ENCODE data around the gene GMPPB. TPM values are rescaled to one million over a fixed set of nuclear protein-coding genes. Genes with fewer than 3 reads are reported as not detected.
"Not testable (repeated sequence)": the region's sequence is repeated elsewhere in the genome, so short reads cannot be mapped to it uniquely, and the experiment has no call there.

Gene GMPPB
- total RNA-seq, 1 donor from 2014 or later: 38.0 TPM

DNA sequence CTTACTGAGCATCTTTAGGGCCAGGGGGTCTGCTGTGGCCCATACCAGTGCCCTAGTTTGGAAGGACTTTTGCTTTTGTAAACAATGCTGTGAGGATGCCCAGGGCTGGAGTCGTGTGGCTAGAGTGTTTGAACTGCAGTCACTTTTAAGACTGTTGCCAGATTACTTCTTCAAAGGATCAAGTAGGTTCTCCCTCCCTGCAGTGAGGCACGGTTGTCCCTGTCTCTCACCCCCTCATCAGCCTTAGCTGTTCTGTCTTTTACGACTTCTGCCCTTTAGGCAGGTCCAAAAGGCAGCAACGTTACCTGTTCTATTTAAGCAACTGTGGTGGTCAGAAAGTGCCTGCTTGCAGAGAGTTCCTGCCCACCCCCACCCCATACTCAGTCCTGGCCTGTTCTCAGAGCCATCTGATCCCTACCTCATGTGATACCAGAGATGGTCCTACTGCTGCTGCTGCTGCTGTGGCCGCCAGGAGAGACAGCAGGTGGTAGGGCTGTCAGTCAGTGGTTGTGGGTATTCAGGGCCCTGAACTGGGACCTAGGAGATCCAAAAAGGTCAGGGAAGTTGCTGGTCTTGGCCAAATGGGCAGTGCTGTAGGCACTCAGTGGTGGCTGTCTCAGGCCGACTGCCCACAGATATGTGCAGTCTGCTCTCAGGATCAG is 29.2 kb downstream of the GMPPB start:
- ATAC-seq; DNase-seq (ENCODE audit: low spot score): not testable (repeated sequence)

GRCh38 chr3:49691481-49691880 is 32.3 kb downstream of the GMPPB start:
- not testable (repeated sequence) for DNase-seq (ENCODE audit: low spot score); ATAC-seq

- ATAC-seq; DNase-seq (ENCODE audit: low spot score): not testable (repeated sequence)
Observed at GRCh38 chr3:49690856-49691255, 32.9 kb downstream of the GMPPB start.

- DNase-seq (ENCODE audit: low spot score); ATAC-seq: not testable (repeated sequence)
Observed at GRCh38 chr3:49689908-49690624, 33.7 kb downstream of the GMPPB start.

DNA sequence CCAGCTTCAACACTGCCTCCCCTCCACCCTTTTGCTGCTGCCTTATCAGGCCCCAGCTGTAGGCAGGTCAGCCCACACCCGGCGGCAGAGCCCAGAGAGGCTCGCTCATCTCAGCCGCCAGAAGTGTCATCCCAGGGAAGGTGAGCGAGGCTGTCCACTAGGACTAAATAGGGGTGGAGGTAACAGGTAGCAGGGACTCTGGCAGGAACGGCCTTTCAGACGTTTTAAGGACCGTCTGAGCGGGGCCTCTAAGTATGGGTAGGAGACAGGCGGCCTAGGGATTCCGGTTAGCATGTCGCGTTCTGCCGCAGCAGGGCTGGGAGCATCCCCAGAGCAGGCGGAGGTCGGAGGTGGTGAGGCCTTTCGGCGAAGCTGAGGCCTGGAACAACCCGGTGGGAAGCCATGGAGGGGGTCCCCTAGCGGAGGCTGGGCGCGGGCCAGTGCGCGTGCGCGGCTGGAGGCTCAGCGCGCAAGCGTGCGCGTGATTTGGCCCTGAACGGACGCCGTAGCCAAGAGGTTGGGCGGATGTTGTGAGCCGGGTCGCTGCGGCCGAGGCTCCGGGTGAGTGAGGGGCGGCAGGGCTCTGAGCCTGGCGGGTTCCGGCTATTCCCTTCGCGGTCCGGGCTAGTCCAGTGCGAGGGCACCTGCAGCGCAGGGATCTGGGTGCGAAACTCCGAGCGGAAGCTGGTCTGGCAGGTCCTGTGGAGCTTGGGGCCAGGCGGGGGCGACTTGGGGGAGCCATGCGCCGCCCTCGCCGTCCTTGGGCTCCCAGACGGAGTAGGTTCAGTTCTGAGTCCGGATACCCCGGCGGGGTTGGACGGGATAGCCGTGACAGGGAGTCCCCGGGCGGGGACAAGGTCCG is 34.5 kb downstream of the GMPPB start, which contains the start of the genes MST1 and RNF123:
Gene MST1 (minus strand): TSS at position 429 of the 862 bp plus-strand sequence. CDS start 783 bp downstream, outside the sequence.
Gene RNF123 (plus strand): TSS at position 512 of the 862 bp plus-strand sequence. CDS start 1,609 bp downstream, outside the sequence.
- peak; percentile 91 for DNase-seq (ENCODE audit: low spot score)
- peak; percentile 67 for ATAC-seq

- DNase-seq (ENCODE audit: low spot score): peak; percentile 90
- peak; percentile 80 for ATAC-seq
Observed at GRCh38 chr3:49688338-49689045, 35.3 kb downstream of the GMPPB start.

DNA sequence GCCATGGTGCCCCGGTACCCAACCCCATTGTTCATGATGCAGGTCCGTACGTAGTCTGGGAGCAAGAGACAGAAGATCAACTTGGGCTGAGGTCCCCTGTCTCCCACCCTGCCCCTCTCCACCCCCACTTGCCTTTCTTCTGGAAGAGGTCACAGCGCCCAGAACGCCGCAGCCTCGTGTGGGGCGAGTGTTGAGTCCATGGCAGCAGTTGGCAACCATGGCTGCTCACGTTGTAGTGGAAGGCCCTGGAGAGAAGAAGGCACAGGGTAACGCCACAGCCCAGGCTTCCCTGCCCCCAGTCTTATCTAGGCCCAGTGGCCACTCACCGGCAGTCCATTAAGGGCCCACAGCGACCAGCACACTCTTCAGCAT is 36.3 kb downstream of the GMPPB start:
- DNase-seq (ENCODE audit: low spot score); ATAC-seq: not testable (repeated sequence)

DNA sequence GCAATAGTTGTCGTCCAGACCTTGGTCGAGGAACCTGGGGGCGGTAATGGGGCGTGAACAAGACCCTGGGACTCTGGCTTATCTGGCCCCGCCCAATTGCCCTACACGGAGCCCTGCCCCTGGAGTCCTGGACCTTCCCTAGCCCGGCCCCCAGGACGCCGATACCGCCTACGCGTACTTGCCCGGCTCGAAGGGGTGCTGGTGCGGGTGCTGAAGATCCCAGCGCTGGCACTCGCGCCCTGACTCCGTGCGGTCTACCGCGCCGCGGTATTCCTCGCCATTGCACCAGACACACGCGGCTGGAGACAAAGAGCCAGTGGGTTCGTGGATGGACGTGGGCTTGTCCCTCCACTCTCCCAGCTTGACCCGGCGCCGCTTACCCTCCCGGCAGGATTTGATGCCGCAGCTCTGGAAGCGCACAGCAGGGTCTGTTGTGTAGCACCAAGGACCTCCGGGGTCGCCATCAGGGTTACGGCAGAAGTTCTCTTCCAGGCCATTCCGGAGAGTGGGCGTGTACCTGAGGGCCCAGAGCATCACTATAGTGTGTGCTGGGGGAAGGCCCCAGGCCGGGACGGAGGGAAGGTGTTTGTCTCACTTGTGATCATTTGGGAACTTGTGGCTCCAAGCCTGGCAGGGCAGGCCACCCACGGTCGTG is 36.9 kb downstream of the GMPPB start:
- DNase-seq (ENCODE audit: low spot score): not testable (repeated sequence)
- peak; percentile 8 for ATAC-seq

DNA sequence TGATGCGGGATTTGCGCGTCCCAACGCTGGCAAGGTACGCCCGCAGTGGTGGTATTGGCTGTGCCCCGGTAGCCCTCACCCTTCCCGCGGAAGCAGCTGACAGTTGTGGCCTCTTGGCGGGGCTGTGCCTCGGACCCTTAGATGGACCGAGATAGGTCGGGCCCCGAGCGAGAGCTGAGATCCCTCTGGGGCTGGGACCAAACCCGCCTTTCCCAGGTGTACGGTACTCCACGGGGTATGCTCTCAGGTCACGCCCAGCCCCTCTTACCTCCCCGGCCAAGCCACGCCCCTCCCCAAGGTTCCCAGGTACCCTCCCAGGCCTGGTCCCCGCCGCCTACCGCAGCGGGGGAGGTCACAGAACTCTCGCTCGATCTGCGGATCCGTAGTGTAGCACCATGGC is 37.4 kb downstream of the GMPPB start:
- DNase-seq (ENCODE audit: low spot score) (peak; percentile 75), ATAC-seq (peak; percentile 4)

DNA sequence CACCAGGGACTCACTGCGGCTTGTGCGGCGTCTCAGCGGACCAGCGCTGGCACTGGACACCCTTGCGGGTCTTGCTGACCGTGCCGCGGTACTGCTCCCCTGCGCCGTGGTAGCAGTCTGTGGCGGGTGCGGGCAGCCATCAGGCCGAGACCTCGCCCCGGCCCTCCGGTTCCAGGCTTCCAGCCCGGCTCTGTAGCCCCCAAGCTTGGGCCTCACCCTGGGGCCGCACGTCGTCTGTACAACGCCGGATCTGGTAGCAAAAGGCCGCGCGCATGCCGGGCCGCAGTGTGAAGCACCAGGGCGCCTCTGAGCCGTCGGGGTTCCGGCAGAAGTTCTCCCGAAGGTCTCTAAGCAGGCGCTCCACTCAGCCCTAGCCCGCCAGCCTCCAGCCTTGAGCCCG is 37.9 kb downstream of the GMPPB start:
- ATAC-seq; DNase-seq (ENCODE audit: low spot score): not testable (repeated sequence)

- not testable (repeated sequence) for DNase-seq (ENCODE audit: low spot score); ATAC-seq
Observed at GRCh38 chr3:49685103-49685502, 38.6 kb downstream of the GMPPB start.

DNA sequence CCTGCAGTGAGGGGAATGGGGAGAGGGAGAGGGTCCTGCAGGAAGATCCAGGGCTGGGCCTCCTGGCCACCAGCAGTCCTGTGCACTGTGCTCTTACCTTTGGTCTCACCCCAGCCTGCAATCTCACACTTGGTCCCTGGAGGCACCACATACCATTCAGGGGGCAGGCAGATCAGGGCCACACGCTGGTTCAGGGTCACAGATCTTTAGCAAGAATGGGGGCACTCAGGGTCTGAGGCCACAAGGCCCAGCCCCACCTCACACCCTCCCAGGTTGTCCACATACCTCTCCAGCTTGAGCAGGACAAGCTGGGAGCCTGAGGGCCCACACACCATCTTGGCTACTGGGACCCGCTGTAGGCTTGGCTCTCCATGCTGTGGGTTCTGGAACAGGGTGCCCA is 39.3 kb downstream of the GMPPB start:
- not testable (repeated sequence) for ATAC-seq; DNase-seq (ENCODE audit: low spot score)

DNA sequence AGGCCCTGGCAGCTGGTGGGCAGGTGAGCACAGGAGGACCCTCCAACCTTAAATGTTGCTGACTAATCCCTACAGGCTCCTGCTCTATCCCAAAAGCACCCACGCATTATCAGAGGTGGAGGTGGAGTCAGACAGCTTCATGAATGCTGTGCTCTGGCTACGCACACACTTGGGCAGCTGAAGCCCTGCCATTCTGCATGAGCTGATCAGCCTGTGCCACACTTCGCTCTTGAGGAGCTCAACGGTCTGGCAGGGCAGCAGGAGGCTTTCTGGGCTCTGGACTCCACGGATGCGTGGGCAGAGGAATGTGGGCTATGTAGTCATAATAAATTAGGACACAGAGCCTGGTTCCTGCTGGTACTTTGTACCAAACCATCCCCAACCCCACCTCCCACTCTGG is 40.6 kb downstream of the GMPPB start:
- DNase-seq (ENCODE audit: low spot score) (no peak), ATAC-seq (no peak)

GRCh38 chr3:49681543-49681942 is 42.2 kb downstream of the GMPPB start:
- ATAC-seq (no peak), DNase-seq (ENCODE audit: low spot score) (no peak)

- ATAC-seq (no peak), DNase-seq (ENCODE audit: low spot score) (no peak)
Observed at GRCh38 chr3:49681232-49681522, 42.6 kb downstream of the GMPPB start.

DNA sequence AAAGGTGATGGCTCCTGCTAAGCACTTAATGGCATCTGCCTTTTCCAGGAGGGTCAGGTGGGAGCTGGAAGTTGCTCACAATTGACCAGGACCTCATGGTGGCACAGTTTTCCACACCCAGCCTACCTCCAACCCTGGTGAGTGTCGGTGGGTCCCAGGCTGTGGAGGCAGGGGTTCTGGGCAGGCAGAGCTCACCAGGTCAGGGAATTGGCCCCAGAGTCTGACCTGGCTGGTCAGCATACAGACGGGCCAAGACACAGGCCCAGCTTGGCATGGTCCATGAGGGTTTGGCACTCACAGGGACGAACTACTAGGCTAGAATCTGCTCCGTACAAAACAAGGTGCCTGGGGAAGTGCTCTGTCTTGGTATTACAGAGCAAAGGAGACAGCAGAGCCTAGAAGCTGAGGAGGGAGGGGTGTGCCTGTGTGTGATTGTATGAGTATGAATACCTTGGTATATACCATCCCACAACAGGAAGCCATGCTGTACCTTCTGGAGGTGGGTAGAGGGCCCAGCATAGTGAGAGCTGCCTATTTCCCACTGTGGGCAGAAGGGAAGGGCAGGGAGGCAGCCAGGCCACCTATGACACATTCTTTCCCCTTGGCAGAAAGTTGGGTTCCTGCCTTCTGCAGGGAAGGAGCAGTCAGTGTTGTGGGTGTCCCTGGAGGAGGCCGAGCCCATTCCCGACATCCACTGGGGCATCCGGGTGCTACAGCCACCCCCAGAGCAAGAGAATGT is 43.1 kb downstream of the GMPPB start:
- peak; percentile 35 for ATAC-seq
- no peak for DNase-seq (ENCODE audit: low spot score)

DNA sequence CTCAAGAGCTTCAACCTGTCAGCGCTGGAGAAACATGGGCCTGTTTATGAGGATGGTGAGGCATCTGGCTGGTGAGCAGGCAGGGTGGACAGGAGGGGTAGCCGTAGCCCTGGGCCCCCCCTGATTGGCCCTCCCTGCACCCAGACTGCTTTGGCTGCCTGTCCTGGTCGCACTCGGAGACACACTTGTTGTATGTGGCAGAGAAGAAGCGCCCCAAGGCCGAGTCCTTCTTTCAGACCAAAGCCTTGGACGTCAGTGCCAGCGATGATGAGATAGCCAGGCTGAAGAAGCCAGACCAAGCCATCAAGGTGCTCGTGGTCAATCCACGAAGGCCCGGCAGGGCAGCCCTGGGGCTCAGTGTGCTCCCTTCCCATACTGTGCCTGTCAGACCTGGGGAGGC is 47.8 kb downstream of the GMPPB start:
- DNase-seq (ENCODE audit: low spot score): no peak
- no peak for ATAC-seq

- ATAC-seq (peak; percentile 5), DNase-seq (ENCODE audit: low spot score) (no peak)
Observed at GRCh38 chr3:49674497-49674983, 49.2 kb downstream of the GMPPB start.

All from left lobe of liver (tissue), 2 donors.